Panc1 (cell line): Measurements from ENCODE around the gene BASP1. TPM values are rescaled to one million over a fixed set of nuclear protein-coding genes. Genes with fewer than 3 reads are reported as not detected.

Experiments used
- ATAC-seq: fragments of 200-7000 bp; cut with Tn5 transposase; 2 replicates; pipeline ENCODE4 v1.9.1; 2020; ENCODE audit warnings: mild to moderate bottlenecking, moderate library complexity
- BruUV-seq: library from RNA; stranded (reverse); fragments of 400-500 nt; replicated peaks from 2 replicates; lab custom pipeline; 2021; lab: Mats Ljungman, UMichigan
- CTCF ChIA-PET: fragments of 300-600 bp; sonication (Branson Sonifier 250); formaldehyde crosslinking; loops from one replicate; lab custom pipeline; 2022; ENCODE audit warnings: antibody characterized with exemption; lab: Charles Lee
- POLR2A ChIA-PET: fragments of 300-600 bp; sonication (Branson Sonifier 250); formaldehyde crosslinking; loops from one replicate; lab custom pipeline; 2022; ENCODE audit warnings: antibody characterized with exemption; lab: Charles Lee
- DNase-seq: peaks from one replicate; pipeline ENCODE4 v3.0.0-alpha.2; 2010; ENCODE audit warnings: low read depth, low spot score
- H3K27ac ChIP-seq: 2 replicates; pipeline ENCODE4 v1.5.1; 2011; ENCODE audit warnings: mild to moderate bottlenecking, low read length, inconsistent platforms
- H3K27me3 ChIP-seq: fragments of 200-500 bp; sonication (Bioruptor generic); 2 replicates; pipeline ENCODE4 v1.6.0; 2014; ENCODE audit warnings: low read length, inconsistent platforms; ENCODE audit not compliant: control insufficient read depth, insufficient read depth
- H3K36me3 ChIP-seq: fragments of 200-500 bp; sonication (Bioruptor generic); 2 replicates; pipeline ENCODE4 v1.5.1; 2014; ENCODE audit warnings: inconsistent platforms, mild to moderate bottlenecking, low read length, moderate library complexity; ENCODE audit not compliant: control insufficient read depth, insufficient read depth
- H3K4me1 ChIP-seq: 2 replicates; pipeline ENCODE4 v1.5.1; 2011; ENCODE audit warnings: inconsistent platforms, mild to moderate bottlenecking, low read length, moderate library complexity; ENCODE audit not compliant: control insufficient read depth, insufficient read depth
- H3K4me3 ChIP-seq, 2 experiments: 2 replicates each; pipeline ENCODE4 v1.5.1; 2011 to 2012; ENCODE audit warnings: low read depth in 2 of 2, low read length in 2 of 2, mild to moderate bottlenecking in 2 of 2, inconsistent platforms in 1 of 2, moderate library complexity in 1 of 2
- H3K9me3 ChIP-seq: fragments of 200-500 bp; sonication (Bioruptor generic); 2 replicates; pipeline ENCODE4 v1.5.1; 2014; ENCODE audit warnings: low read depth, mild to moderate bottlenecking, inconsistent platforms, low read length, moderate library complexity; ENCODE audit not compliant: control insufficient read depth, insufficient read depth
- POLR2AphosphoS5 ChIP-seq: IDR thresholded peaks from 2 replicates; pipeline ENCODE4 v1.6.1; 2012; ENCODE audit warnings: mild to moderate bottlenecking, low read depth, low read length, moderate library complexity
- SIN3A ChIP-seq: IDR thresholded peaks from 2 replicates; pipeline ENCODE4 v1.6.1; 2012; ENCODE audit warnings: low read depth, mild to moderate bottlenecking, low read length, moderate library complexity, borderline replicate concordance; ENCODE audit not compliant: insufficient read depth
- TCF7L2 ChIP-seq: IDR thresholded peaks from 2 replicates; pipeline ENCODE4 v1.6.1; 2011; ENCODE audit warnings: mild to moderate bottlenecking, low read depth, low read length, inconsistent platforms
- in situ Hi-C: cut with HindIII; loops from 2 replicates; pipeline ENCODE4 v1.10.0; 2016; ENCODE audit warnings: low sequenced_read_pairs, low pct_unique_long_range_greater_than_20kb
- intact Hi-C: fragments of 100-400 bp; cut with micrococcal nuclease; formaldehyde crosslinking; loops from one replicate; pipeline ENCODE4 v1.10.0; 2022; ENCODE audit not compliant: unreplicated experiment
- total RNA-seq: library from RNA; stranded (reverse); gene quantifications from one replicate; pipeline ENCODE4 v1.2.1, GENCODE V29; 2021; ENCODE audit not compliant: unreplicated experiment
- TF ChIP-seq, protein P1 (sequence below), 2 experiments: IDR thresholded peaks; 2 replicates each; pipeline ENCODE4 v1.6.1; 2011 to 2012; ENCODE audit warnings: low read depth in 2 of 2, control low read depth in 1 of 2, low read length in 1 of 2, mild to moderate bottlenecking in 1 of 2, moderate library complexity in 1 of 2; ENCODE audit not compliant: insufficient read depth in 1 of 2
- TF ChIP-seq, protein P2 (sequence below): fragments of 450-650 bp; IDR thresholded peaks from 2 replicates; pipeline ENCODE4 v1.5.1; 2017; ENCODE audit warnings: mild to moderate bottlenecking

The BASP1 gene
- total RNA-seq, 1 experiment from 2014 or later, result 217 TPM

DNA sequence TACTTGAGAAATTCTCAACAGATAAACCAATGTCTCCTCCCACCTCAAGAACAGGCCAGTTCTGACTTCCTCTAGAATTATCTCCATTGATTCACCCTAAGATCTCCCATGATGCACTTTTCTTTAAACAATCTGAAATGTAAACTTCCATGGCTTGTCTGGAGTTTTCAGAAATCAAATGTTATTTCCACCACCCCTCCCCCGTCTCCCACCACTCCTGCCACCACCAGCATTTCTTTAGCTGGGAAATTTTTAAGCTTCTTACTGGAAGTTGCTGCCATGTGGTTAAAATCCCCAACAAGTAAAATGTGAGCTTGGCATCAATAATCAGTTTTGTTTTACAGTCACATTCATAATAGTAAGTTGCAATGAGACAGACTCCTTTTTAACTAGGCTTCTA is 32.8 kb upstream of the BASP1 start:
- in situ Hi-C loops (no loop called here), intact Hi-C loops (no loop called here)
- no TSS peak for BruUV-seq
- H3K4me3 ChIP-seq, result no peak overlapping the region
- CTCF ChIA-PET, result interaction anchor here (1.8 kb wide), 1 partner anchor 52 kb away, joined by 5 read pairs; no protein-coding TSS in a partner anchor
- H3K27ac ChIP-seq, result no peak overlapping the region
- H3K27me3 ChIP-seq, result no peaks in the 10 kb centered on the region
- peaks cover 2% of the 10 kb centered on the region; the same call in 1 of the 2 replicates for H3K4me1 ChIP-seq
- TF ChIP-seq POLR2AphosphoS5 (no peak), SIN3A (no peak), TCF7L2 (no peak)
- TF ChIP-seq, protein P1, sequence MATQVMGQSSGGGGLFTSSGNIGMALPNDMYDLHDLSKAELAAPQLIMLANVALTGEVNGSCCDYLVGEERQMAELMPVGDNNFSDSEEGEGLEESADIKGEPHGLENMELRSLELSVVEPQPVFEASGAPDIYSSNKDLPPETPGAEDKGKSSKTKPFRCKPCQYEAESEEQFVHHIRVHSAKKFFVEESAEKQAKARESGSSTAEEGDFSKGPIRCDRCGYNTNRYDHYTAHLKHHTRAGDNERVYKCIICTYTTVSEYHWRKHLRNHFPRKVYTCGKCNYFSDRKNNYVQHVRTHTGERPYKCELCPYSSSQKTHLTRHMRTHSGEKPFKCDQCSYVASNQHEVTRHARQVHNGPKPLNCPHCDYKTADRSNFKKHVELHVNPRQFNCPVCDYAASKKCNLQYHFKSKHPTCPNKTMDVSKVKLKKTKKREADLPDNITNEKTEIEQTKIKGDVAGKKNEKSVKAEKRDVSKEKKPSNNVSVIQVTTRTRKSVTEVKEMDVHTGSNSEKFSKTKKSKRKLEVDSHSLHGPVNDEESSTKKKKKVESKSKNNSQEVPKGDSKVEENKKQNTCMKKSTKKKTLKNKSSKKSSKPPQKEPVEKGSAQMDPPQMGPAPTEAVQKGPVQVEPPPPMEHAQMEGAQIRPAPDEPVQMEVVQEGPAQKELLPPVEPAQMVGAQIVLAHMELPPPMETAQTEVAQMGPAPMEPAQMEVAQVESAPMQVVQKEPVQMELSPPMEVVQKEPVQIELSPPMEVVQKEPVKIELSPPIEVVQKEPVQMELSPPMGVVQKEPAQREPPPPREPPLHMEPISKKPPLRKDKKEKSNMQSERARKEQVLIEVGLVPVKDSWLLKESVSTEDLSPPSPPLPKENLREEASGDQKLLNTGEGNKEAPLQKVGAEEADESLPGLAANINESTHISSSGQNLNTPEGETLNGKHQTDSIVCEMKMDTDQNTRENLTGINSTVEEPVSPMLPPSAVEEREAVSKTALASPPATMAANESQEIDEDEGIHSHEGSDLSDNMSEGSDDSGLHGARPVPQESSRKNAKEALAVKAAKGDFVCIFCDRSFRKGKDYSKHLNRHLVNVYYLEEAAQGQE (IDR thresholded peaks at IDR 0.05; ENCODE audit: insufficient read depth in 1 of 2, low read depth in 2 of 2, low read length in 1 of 2), result no peak
- TF ChIP-seq, protein P2, sequence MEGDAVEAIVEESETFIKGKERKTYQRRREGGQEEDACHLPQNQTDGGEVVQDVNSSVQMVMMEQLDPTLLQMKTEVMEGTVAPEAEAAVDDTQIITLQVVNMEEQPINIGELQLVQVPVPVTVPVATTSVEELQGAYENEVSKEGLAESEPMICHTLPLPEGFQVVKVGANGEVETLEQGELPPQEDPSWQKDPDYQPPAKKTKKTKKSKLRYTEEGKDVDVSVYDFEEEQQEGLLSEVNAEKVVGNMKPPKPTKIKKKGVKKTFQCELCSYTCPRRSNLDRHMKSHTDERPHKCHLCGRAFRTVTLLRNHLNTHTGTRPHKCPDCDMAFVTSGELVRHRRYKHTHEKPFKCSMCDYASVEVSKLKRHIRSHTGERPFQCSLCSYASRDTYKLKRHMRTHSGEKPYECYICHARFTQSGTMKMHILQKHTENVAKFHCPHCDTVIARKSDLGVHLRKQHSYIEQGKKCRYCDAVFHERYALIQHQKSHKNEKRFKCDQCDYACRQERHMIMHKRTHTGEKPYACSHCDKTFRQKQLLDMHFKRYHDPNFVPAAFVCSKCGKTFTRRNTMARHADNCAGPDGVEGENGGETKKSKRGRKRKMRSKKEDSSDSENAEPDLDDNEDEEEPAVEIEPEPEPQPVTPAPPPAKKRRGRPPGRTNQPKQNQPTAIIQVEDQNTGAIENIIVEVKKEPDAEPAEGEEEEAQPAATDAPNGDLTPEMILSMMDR, result no peak
- no peaks in the 10 kb centered on the region for H3K9me3 ChIP-seq
- POLR2A ChIA-PET, result no interaction called here
- no peaks in the 10 kb centered on the region for H3K36me3 ChIP-seq
- DNase-seq, result no peak
- ATAC-seq, result no peak

DNA sequence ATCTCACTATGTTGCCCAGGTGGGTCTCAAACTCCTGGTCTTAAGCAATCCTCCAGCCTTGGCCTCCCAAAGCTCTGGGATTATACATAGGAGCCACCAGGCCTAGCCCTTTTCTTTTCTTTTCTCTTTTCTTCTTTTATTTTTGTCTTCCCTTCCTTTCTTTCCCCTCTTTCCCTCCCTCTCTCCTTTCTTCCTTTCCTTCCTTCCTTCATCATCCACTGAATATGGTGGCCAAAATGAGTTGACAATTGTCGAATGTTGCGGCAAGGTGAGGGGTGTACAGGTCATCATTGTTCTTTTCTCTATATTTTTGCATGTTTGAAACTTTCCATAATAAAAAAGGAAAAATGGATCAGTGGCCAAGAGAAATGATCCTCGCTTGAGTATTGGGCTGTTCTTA is 32.1 kb upstream of the BASP1 start:
- Histone ChIP-seq H3K4me1 (peaks cover 6% of the 10 kb centered on the region), H3K36me3 (no peaks in the 10 kb centered on the region), H3K4me3 (no peak overlapping the region), H3K27me3 (no peaks in the 10 kb centered on the region), H3K27ac (no peak overlapping the region), H3K9me3 (no peaks in the 10 kb centered on the region)
- DNase-seq (no peak), ATAC-seq (no peak)
- ChIA-PET CTCF (interaction anchor here (1.8 kb wide), 1 partner anchor 53 kb away, joined by 5 read pairs; no protein-coding TSS in a partner anchor), POLR2A (no interaction called here)
- BruUV-seq, result no TSS peak
- intact Hi-C loops (no loop called here), in situ Hi-C loops (no loop called here)
- TF ChIP-seq POLR2AphosphoS5 (no peak), SIN3A (no peak), TCF7L2 (no peak)
- TF ChIP-seq, protein P1 (IDR thresholded peaks at IDR 0.05; ENCODE audit: insufficient read depth in 1 of 2, low read depth in 2 of 2, low read length in 1 of 2), result no peak
- TF ChIP-seq, protein P2, result no peak
